GM21390 (cell line): ENCODE data around the gene EBF4.
"Not testable (repeated sequence)": the region's sequence is repeated elsewhere in the genome, so short reads cannot be mapped to it uniquely, and the experiment has no call there.

Experiments used
- ATAC-seq: cut with Tn5 transposase; IDR thresholded peaks from one replicate; pipeline ENCODE4 v1.9.1; 2021; ENCODE audit not compliant: unreplicated experiment

Gene EBF4

GRCh38 chr20:2672446-2672845 is 20.1 kb upstream of the EBF4 start:
- no peak for ATAC-seq

- ATAC-seq, result no peak
These were observed 19.1 kb upstream of the EBF4 start for GRCh38 chr20:2673453-2673852.

- ATAC-seq, result no peak
These were observed 12.5 kb upstream of the EBF4 start for GRCh38 chr20:2680046-2680445.

- ATAC-seq, result not testable (repeated sequence)
These were observed 10.5 kb upstream of the EBF4 start for GRCh38 chr20:2682040-2682439.

- ATAC-seq, result not testable (repeated sequence)
These were observed 7.8 kb upstream of the EBF4 start for GRCh38 chr20:2684817-2685216.

GRCh38 chr20:2687514-2687913 is 5.1 kb upstream of the EBF4 start:
- ATAC-seq, result no peak

GRCh38 chr20:2688041-2688591 is 4.5 kb upstream of the EBF4 start:
- ATAC-seq, result no peak

- ATAC-seq, result no peak
These were observed 2.4 kb upstream of the EBF4 start for GRCh38 chr20:2690213-2690612.

GRCh38 chr20:2690718-2691117 is 1.9 kb upstream of the EBF4 start:
- ATAC-seq, result no peak

GRCh38 chr20:2691127-2691526 is 1.5 kb upstream of the EBF4 start:
- ATAC-seq, result no peak

- ATAC-seq, result no peak
These were observed 931 bp upstream of the EBF4 start for GRCh38 chr20:2691663-2692035.

GRCh38 chr20:2692886-2693285 is 306 bp downstream of the EBF4 start:
- ATAC-seq, result no peak

- no peak for ATAC-seq
These were observed 867 bp downstream of the EBF4 start for GRCh38 chr20:2693286-2694007.

GRCh38 chr20:2694008-2694471 is 1.5 kb downstream of the EBF4 start:
- ATAC-seq, result no peak

- no peak for ATAC-seq
These were observed 1.9 kb downstream of the EBF4 start for GRCh38 chr20:2694519-2694918.

- no peak for ATAC-seq
These were observed 2.8 kb downstream of the EBF4 start for GRCh38 chr20:2695206-2695983.

GRCh38 chr20:2695984-2696525 is 3.5 kb downstream of the EBF4 start:
- ATAC-seq, result not testable (repeated sequence)

- ATAC-seq, result no peak
These were observed 4.1 kb downstream of the EBF4 start for GRCh38 chr20:2696646-2697045.

- ATAC-seq, result no peak
These were observed 5.2 kb downstream of the EBF4 start for GRCh38 chr20:2697768-2698167.

- ATAC-seq, result no peak
These were observed 5.7 kb downstream of the EBF4 start for GRCh38 chr20:2698186-2698817.

- ATAC-seq, result no peak
These were observed 6.3 kb downstream of the EBF4 start for GRCh38 chr20:2698912-2699311.
